Brain microvascular endothelial cell (primary cell): ENCODE data around the gene ITPK1.

Source experiments
- DNase-seq: peaks from one replicate; pipeline ENCODE4 v3.0.0-alpha.2; 2020
- H3K27ac ChIP-seq: fragments of 250-450 bp; sonication (Bioruptor Pico); 2 replicates; pipeline ENCODE4 v1.5.1; 2020; ENCODE audit warnings: mild to moderate bottlenecking, moderate library complexity
- H3K27me3 ChIP-seq: fragments of 250-450 bp; sonication (Bioruptor Pico); replicated peaks from 2 replicates; pipeline ENCODE4 v1.5.1; 2020; ENCODE audit warnings: mild to moderate bottlenecking
- H3K36me3 ChIP-seq: fragments of 250-450 bp; sonication (Bioruptor Pico); replicated peaks from 2 replicates; pipeline ENCODE4 v1.5.1; 2020; ENCODE audit warnings: mild to moderate bottlenecking
- H3K4me3 ChIP-seq: 2 replicates; pipeline ENCODE4 v1.5.1; 2011; ENCODE audit warnings: low read depth, mild to moderate bottlenecking, control low read depth, low read length, moderate library complexity
- CTCF ChIP-seq: IDR thresholded peaks from 2 replicates; pipeline ENCODE4 v1.5.1; 2011; ENCODE audit warnings: low read depth, mild to moderate bottlenecking, moderate library complexity, low read length, control low read depth, inconsistent platforms; ENCODE audit errors: missing control alignments
- in situ Hi-C: cut with HindIII; loops from 2 replicates; pipeline ENCODE4 v1.10.0; 2017; ENCODE audit warnings: low sequenced_read_pairs, low pct_ligation_motif_present

Gene ITPK1

GRCh38 chr14:92943855-92944570 lies 171.7 kb downstream of the ITPK1 start:
- in situ Hi-C loops = loop anchor here (25.0 kb wide), 1 partner anchor 193 kb away; no protein-coding TSS in a partner anchor
- DNase-seq = no peak
- no peak overlapping the region for H3K27ac ChIP-seq
- H3K36me3 ChIP-seq = no peaks in the 10 kb centered on the region
- no peak overlapping the region for H3K4me3 ChIP-seq
- no peaks in the 10 kb centered on the region for H3K27me3 ChIP-seq
- no peak for TF ChIP-seq CTCF

- Histone ChIP-seq H3K4me3 (no peak overlapping the region), H3K27me3 (no peaks in the 10 kb centered on the region), H3K27ac (no peak overlapping the region), H3K36me3 (no peaks in the 10 kb centered on the region)
- TF ChIP-seq CTCF = no peak
- in situ Hi-C loops = loop anchor here (25.0 kb wide), 1 partner anchor 194 kb away; no protein-coding TSS in a partner anchor
- DNase-seq = no peak
These were observed 172.6 kb downstream of the ITPK1 start for GRCh38 chr14:92942976-92943710.

- DNase-seq = no peak
- H3K36me3 ChIP-seq = no peaks in the 10 kb centered on the region
- H3K27me3 ChIP-seq = no peaks in the 10 kb centered on the region
- no peak for TF ChIP-seq CTCF
- H3K27ac ChIP-seq = no peak overlapping the region
- in situ Hi-C loops = loop anchor here (25.0 kb wide), 1 partner anchor 195 kb away; no protein-coding TSS in a partner anchor
- H3K4me3 ChIP-seq = no peak overlapping the region
These were observed 173.1 kb downstream of the ITPK1 start for GRCh38 chr14:92942576-92942975.

- Histone ChIP-seq H3K27me3 (no peaks in the 10 kb centered on the region), H3K27ac (no peak overlapping the region), H3K36me3 (no peaks in the 10 kb centered on the region), H3K4me3 (no peak overlapping the region)
- TF ChIP-seq CTCF = no peak
- in situ Hi-C loops = loop anchor here (25.0 kb wide), 1 partner anchor 195 kb away; no protein-coding TSS in a partner anchor
- DNase-seq = no peak
These were observed 173.6 kb downstream of the ITPK1 start for GRCh38 chr14:92942136-92942535.

- in situ Hi-C loops = loop anchor here (25.0 kb wide), 1 partner anchor 196 kb away; no protein-coding TSS in a partner anchor
- H3K36me3 ChIP-seq = no peaks in the 10 kb centered on the region
- TF ChIP-seq CTCF = no peak
- no peaks in the 10 kb centered on the region for H3K27me3 ChIP-seq
- no peak overlapping the region for H3K27ac ChIP-seq
- no peak overlapping the region for H3K4me3 ChIP-seq
- DNase-seq = no peak
These were observed 174.2 kb downstream of the ITPK1 start for GRCh38 chr14:92941531-92941930.
